ENCODE measurements around the gene TNF. TPM values are rescaled to one million over a fixed set of nuclear protein-coding genes. Genes with fewer than 3 reads are reported as not detected.
A peak's percentile ranks its signal among the peaks of the same experiment; 100 is the strongest.

The TNF gene
- 1 to 10 TPM in 3 of 9 donors, under 1 TPM in 5, not detected in 1; 0.32 to 7.6 (median 0.51) TPM for total RNA-seq
- under 1 TPM; 0.15 to 0.32 TPM for polyA plus RNA-seq
- long read RNA-seq, donor 1: 0 reads
- long read RNA-seq, donor 2, partial matches to known transcripts: 1 of 1 reads
- long read RNA-seq, donor 2, other reads (novel, unspliced or antisense): 0 of 1 reads
- long read RNA-seq, donor 3: 0 reads

- peak within 1 kb of the TSS; percentile 44 to 88 (median 72) for H3K27ac ChIP-seq
- peak; percentile 34 to 83 (median 57) for ATAC-seq
Measured at GRCh38 chr6:31575335-31575901, at the start of gene TNF. TSS of gene TNF (plus strand) at chr6:31575565. CDS start at chr6:31575742, 177 bp downstream.

DNA sequence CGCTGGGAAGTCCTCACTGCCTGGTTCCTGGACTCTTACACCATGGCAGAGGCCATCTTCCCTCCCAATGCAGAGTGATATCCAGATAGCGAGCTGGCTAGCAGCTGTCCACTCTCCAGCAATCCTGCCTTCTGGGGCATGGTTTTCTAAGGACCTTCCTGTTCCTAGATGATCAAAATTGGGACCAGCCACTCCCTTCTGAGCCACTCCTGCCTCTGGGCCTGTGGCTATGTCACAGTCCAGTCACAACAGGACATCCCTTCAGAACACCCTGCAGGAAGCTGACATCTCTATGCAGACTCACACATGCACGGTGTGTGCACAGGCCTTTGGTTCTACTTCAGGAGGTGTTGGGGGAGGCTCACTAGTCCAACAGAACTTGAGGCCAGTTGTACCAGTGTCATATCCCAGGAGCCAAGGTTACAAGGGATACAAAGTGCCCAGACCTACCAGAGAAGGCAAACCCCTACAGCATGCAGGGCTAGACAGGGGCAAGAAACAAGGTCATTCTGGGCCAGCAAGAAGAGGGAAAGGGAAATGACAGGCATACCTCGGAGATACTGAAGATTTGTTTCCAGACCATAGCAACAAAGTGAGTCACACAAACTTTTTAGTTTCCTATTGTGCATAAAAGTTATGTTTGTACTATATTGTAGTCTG is 49.3 kb upstream of the TNF start:
- DNase-seq: no peak
- Histone ChIP-seq H3K27me3 (no peaks in the 10 kb centered on the region), H3K4me1 (no peaks in the 10 kb centered on the region), H3K36me3 (peaks cover 0 to 18% (median 17%) of the 10 kb centered on the region in 9 donors), H3K27ac (peak overlapping the region in 1 of 12 donors; percentile 9), H3K4me3 (no peak overlapping the region), H3K9me3 (no peaks in the 10 kb centered on the region)
- 59 to 62% (median 61%) methylated on average over 4 of the region's 4 CpGs for WGBS, 4 donors
- TF ChIP-seq CTCF (IDR thresholded peaks at IDR 0.05) (no peak), POLR2A (IDR thresholded peaks at IDR 0.05) (no peak)
- intact Hi-C loops (cut with DNase I): no loop called here
- peak in 2 of 4 donors; percentile 55 to 73 for ATAC-seq

More at GRCh38 chr6:31575335-31575901, at the start of gene TNF:
- intact Hi-C loops (cut with DNase I): no loop called here
- Histone ChIP-seq H3K36me3 (peaks cover 0 to 10% (median 0%) of the 10 kb centered on the region in 9 donors), H3K4me1 (peaks cover 0 to 49% (median 3%) of the 10 kb centered on the region in 12 donors), H3K9me3 (no peaks in the 10 kb centered on the region), H3K4me3 (peak within 1 kb of the TSS; percentile 28 to 74 (median 52)), H3K27me3 (no peaks in the 10 kb centered on the region)
- TF ChIP-seq POLR2A (IDR thresholded peaks at IDR 0.05) (peak in 1 of 2 donors; percentile 75), CTCF (IDR thresholded peaks at IDR 0.05) (no peak)
- DNase-seq: peak; percentile 60 to 70 (median 66)
- 50 to 60% (median 57%) methylated on average over 17 to 19 of the region's 19 CpGs for WGBS, 4 donors

- no peak overlapping the region for H3K27ac ChIP-seq
- peaks cover 0 to 8% (median 0%) of the 10 kb centered on the region in 12 donors for H3K4me1 ChIP-seq
- H3K27me3 ChIP-seq: no peaks in the 10 kb centered on the region
- DNase-seq: no peak
- intact Hi-C loops (cut with DNase I): no loop called here
- H3K36me3 ChIP-seq: peaks cover 0 to 41% (median 40%) of the 10 kb centered on the region in 9 donors
- peak in 1 of 4 donors; percentile 8 for ATAC-seq
- TF ChIP-seq POLR2A (IDR thresholded peaks at IDR 0.05) (no peak), CTCF (IDR thresholded peaks at IDR 0.05) (no peak)
- WGBS, 4 donors: 85 to 90% (median 87%) methylated on average over 4 of the region's 4 CpGs
- no peaks in the 10 kb centered on the region for H3K9me3 ChIP-seq
- no peak overlapping the region for H3K4me3 ChIP-seq
Measured at GRCh38 chr6:31528307-31528777, 47.0 kb upstream of the TNF start.

DNA sequence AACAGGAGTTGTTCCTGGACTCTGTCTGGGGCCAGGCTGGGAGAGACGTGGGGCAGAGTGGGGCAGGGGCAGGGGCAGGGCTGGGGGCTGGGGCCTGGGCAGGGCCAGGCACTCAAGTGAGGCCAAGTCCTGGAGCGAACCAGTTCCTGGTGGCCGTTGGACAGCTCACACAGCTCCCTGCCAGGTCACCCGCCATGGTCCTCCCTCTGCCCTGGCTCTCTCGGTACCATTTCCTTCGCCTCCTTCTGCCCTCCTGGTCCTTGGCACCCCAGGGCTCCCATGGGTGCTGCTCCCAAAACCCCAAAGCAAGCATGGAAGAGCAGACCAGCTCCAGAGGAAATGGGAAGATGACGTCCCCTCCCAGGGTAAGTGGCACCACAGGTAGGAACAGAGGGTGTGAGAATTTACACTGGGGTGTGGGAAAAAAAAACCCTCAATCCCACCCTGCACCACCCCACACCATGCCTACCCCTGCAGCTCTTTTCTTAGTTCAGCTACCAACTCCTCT is 46.5 kb upstream of the TNF start, which contains the start of gene MCCD1:
Gene MCCD1, plus strand, starts transcription at position 142 of the 508 bp plus-strand sequence. Its CDS starts 53 bp downstream, at position 195.
- no peaks in the 10 kb centered on the region for H3K9me3 ChIP-seq
- DNase-seq (no peak), ATAC-seq (peak in 2 of 4 donors; percentile 32 to 40)
- intact Hi-C loops (cut with DNase I): no loop called here
- H3K36me3 ChIP-seq: peaks cover 0 to 46% (median 45%) of the 10 kb centered on the region in 9 donors
- no peaks in the 10 kb centered on the region for H3K27me3 ChIP-seq
- 59 to 73% (median 68%) methylated on average over 7 of the region's 7 CpGs for WGBS, 4 donors
- peaks cover 0 to 8% (median 0%) of the 10 kb centered on the region in 12 donors for H3K4me1 ChIP-seq
- TF ChIP-seq POLR2A (IDR thresholded peaks at IDR 0.05) (no peak), CTCF (IDR thresholded peaks at IDR 0.05) (no peak)
- H3K4me3 ChIP-seq: no peak within 1 kb of the TSS
- peak within 1 kb of the TSS in 1 of 12 donors; percentile 2 for H3K27ac ChIP-seq

Measured in heart left ventricle (tissue), 16 donors.